K562 (cell line): ENCODE results near the gene ZNF502. TPM values are rescaled to one million over a fixed set of nuclear protein-coding genes. Genes with fewer than 3 reads are reported as not detected.
A peak's percentile ranks its signal among the peaks of the same experiment; 100 is the strongest.

Experiments
- ATF7 ChIP-seq: fragments of 450-650 bp; IDR thresholded peaks from 2 replicates; pipeline ENCODE4 v1.7.1; 2014; ENCODE audit warnings: mild to moderate bottlenecking, moderate library complexity
- EP400 ChIP-seq: fragments of 450-650 bp; IDR thresholded peaks from 2 replicates; pipeline ENCODE4 v1.6.1; 2017; ENCODE audit warnings: antibody characterized with exemption, mild to moderate bottlenecking, moderate library complexity
- FOXJ3 ChIP-seq: sonication (generic); formaldehyde crosslinking; IDR thresholded peaks from 2 replicates; pipeline ENCODE4 v1.4.0; 2020; ENCODE audit warnings: mild to moderate bottlenecking, missing genetic modification reagents
- GTF2E2 ChIP-seq: fragments of 200-800 bp; sonication (Bioruptor generic); IDR thresholded peaks from 2 replicates; pipeline ENCODE4 v1.6.1; 2016; ENCODE audit warnings: missing genetic modification characterization, missing compliant biosample characterization
- HDAC8 ChIP-seq: fragments of 450-650 bp; IDR thresholded peaks from 2 replicates; pipeline ENCODE4 v1.6.1; 2016; ENCODE audit warnings: mild to moderate bottlenecking, missing genetic modification characterization, moderate library complexity, missing compliant biosample characterization
- MBD2 ChIP-seq: sonication (generic); IDR thresholded peaks from 2 replicates; pipeline ENCODE4 v1.6.1; 2016; ENCODE audit warnings: low read depth, borderline replicate concordance
- MECOM ChIP-seq: fragments of 250-450 bp; sonication (Bioruptor Pico); IDR thresholded peaks from 2 replicates; pipeline ENCODE4 v1.8.0; 2022; ENCODE audit warnings: inconsistent platforms
- NCOA2 ChIP-seq, 2 experiments: fragments of 450-650 bp; IDR thresholded peaks; 2 replicates each; pipeline ENCODE4 v1.6.1; 2018; ENCODE audit warnings: mild to moderate bottlenecking in 2 of 2, moderate library complexity in 1 of 2; ENCODE audit not compliant: partially characterized antibody in 2 of 2
- NFE2 ChIP-seq: IDR thresholded peaks from 2 replicates; pipeline ENCODE4 v1.6.1; 2014; ENCODE audit warnings: antibody characterized with exemption, low read depth
- NFIX ChIP-seq: fragments of 250-450 bp; sonication (Bioruptor Pico); IDR thresholded peaks from 2 replicates; pipeline ENCODE4 v1.4.0; 2020; ENCODE audit warnings: low read depth, mild to moderate bottlenecking, moderate library complexity
- POLR2B ChIP-seq: fragments of 450-650 bp; IDR thresholded peaks from 2 replicates; pipeline ENCODE4 v1.6.1; 2018; ENCODE audit warnings: low read depth; ENCODE audit not compliant: partially characterized antibody
- SMAD4 ChIP-seq: fragments of 250-450 bp; sonication (Bioruptor Pico); conservative IDR thresholded peaks from 2 replicates; pipeline ENCODE4 v1.8.0; 2021; ENCODE audit warnings: inconsistent platforms, mild to moderate bottlenecking, moderate library complexity
- ZBED1 ChIP-seq: IDR thresholded peaks from 2 replicates; pipeline ENCODE4 v1.6.1; 2014
- ZNF24 ChIP-seq: fragments of 450-650 bp; IDR thresholded peaks from 2 replicates; pipeline ENCODE4 v1.6.1; 2016
- ZNF263 ChIP-seq: sonication (generic); formaldehyde crosslinking; IDR thresholded peaks from 2 replicates; pipeline ENCODE4 v1.8.0; 2022; ENCODE audit warnings: mild to moderate bottlenecking, missing genetic modification reagents, borderline replicate concordance
- ZNF780A ChIP-seq: fragments of 250-450 bp; sonication (Bioruptor Pico); IDR thresholded peaks from 2 replicates; pipeline ENCODE4 v1.5.0; 2021; ENCODE audit warnings: mild to moderate bottlenecking
- polyA plus RNA-seq, 8 experiments: library from polyadenylated mRNA; depleted of rRNA in 4 of 8; stranded (reverse) in 5 of 8; unstranded in 3 of 8; fragments of >200 nt; fragmentation: Nextera tagmentation in 2 of 8; fragmentation: Illumina TruSeq in 1 of 8; extraction: Ambion mirVana in 2 of 8; extraction: Trizol in 1 of 8; gene quantifications; 2 replicates each; pipeline versions ENCODE4 v1.2.1 to v1.2.3, GENCODE V29; 2011 to 2014; ENCODE audit warnings: inconsistent platforms in 1 of 8, missing spikeins in 1 of 8
- total RNA-seq, 7 experiments: library from RNA; depleted of rRNA in 6 of 7; stranded (reverse); fragments of >200 nt in 6 of 7; fragmentation: Illumina TruSeq in 2 of 7; extraction: Trizol in 2 of 7; gene quantifications; 2 replicates each; pipeline versions ENCODE4 v1.2.1 to v1.2.3, GENCODE V29; 2011 to 2021; ENCODE audit warnings: low replicate concordance in 1 of 7
- TF ChIP-seq, protein P1 (sequence below), 2 experiments: IDR thresholded peaks; 2 replicates each; pipeline ENCODE4 v1.6.1; 2011; ENCODE audit warnings: borderline replicate concordance in 1 of 2, control low read depth in 1 of 2, low read depth in 1 of 2, low read length in 1 of 2, mild to moderate bottlenecking in 1 of 2, mixed read lengths in 1 of 2, moderate library complexity in 1 of 2; ENCODE audit not compliant: insufficient read depth in 1 of 2, insufficient read length in 1 of 2, poor library complexity in 1 of 2, severe bottlenecking in 1 of 2; ENCODE audit errors: extremely low read depth in 1 of 2
- TF ChIP-seq, protein P2 (sequence below): sonication (generic); formaldehyde crosslinking; IDR thresholded peaks from 2 replicates; pipeline ENCODE4 v1.8.0; 2022; ENCODE audit warnings: mild to moderate bottlenecking, missing genetic modification reagents
- TF ChIP-seq, protein P3 (sequence below), 2 experiments: fragments of 450-650 bp in 1 of 2; sonication (generic) in 1 of 2; formaldehyde crosslinking; conservative IDR thresholded peaks; 2 replicates each; pipeline versions ENCODE4 v1.4.0 to v1.8.1; 2020 to 2022; ENCODE audit warnings: mild to moderate bottlenecking in 1 of 2, missing genetic modification reagents in 1 of 2
- TF ChIP-seq, protein P4 (sequence below): fragments of 200-400 bp; formaldehyde crosslinking; IDR thresholded peaks from 2 replicates; pipeline ENCODE4 v1.6.1; 2017; ENCODE audit warnings: mild to moderate bottlenecking, low read depth, low read length, moderate library complexity

Gene ZNF502
- total and polyA plus RNA-seq, 9 of the 15 experiments (the other 6 are each of a cell fraction or from before 2014, with no cell fraction given) = 0.38 to 0.98 (median 0.67) TPM

DNA sequence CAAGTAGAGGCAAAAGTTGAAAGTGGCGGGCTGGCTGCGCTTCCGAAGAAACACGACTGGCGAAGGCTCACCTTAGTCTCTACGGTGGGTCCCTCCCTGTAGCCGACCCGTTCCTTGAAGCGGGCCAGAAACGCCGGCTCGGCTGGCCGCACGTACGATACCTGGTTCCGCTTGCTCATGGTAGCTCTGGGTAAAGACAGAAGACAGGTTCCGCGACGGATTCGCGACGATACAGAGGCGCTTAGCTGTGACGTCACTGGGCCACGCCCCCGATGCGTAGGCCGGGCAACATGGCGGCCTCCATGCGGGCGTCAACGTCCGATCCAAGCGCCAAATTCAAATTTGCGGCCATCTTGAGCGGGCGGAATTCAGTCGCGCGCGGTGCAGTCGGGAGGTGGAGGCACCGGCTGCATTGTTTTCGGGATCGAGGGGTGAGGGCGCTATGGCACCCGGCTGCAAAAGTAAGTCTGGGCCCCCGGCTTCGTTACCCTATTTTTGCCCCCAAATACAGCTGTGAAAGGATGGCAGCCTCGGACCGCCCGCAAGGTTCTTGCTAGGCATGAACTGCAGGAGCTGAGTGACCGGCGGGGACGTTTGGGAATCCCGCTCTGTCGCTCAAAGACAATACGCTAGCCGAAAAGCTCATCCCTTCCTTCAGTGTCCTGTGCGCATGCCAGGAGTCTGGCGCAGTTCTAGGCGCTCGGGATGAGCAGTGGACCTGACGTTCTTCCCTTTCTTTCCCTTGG is 49.1 kb downstream of the ZNF502 start, which contains the start of the genes KIAA1143 and KIF15 (continued):
- TF ChIP-seq, protein P1, sequence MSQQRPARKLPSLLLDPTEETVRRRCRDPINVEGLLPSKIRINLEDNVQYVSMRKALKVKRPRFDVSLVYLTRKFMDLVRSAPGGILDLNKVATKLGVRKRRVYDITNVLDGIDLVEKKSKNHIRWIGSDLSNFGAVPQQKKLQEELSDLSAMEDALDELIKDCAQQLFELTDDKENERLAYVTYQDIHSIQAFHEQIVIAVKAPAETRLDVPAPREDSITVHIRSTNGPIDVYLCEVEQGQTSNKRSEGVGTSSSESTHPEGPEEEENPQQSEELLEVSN (IDR thresholded peaks at IDR 0.05; ENCODE audit: borderline replicate concordance in 1 of 2, extremely low read depth in 1 of 2, insufficient read depth in 1 of 2, insufficient read length in 1 of 2, low read depth in 1 of 2, low read length in 1 of 2, poor library complexity in 1 of 2, severe bottlenecking in 1 of 2) = peak; percentile 89 to 92
- TF ChIP-seq ZNF780A (CRISPR knock-in tag) = no peak
- TF ChIP-seq ZBED1 = peak; percentile 43; the same call in 1 of the 2 replicates
- TF ChIP-seq ZNF263 (CRISPR knock-in tag) = peak; percentile 61; the same call in 1 of the 2 replicates
- TF ChIP-seq, protein P2, sequence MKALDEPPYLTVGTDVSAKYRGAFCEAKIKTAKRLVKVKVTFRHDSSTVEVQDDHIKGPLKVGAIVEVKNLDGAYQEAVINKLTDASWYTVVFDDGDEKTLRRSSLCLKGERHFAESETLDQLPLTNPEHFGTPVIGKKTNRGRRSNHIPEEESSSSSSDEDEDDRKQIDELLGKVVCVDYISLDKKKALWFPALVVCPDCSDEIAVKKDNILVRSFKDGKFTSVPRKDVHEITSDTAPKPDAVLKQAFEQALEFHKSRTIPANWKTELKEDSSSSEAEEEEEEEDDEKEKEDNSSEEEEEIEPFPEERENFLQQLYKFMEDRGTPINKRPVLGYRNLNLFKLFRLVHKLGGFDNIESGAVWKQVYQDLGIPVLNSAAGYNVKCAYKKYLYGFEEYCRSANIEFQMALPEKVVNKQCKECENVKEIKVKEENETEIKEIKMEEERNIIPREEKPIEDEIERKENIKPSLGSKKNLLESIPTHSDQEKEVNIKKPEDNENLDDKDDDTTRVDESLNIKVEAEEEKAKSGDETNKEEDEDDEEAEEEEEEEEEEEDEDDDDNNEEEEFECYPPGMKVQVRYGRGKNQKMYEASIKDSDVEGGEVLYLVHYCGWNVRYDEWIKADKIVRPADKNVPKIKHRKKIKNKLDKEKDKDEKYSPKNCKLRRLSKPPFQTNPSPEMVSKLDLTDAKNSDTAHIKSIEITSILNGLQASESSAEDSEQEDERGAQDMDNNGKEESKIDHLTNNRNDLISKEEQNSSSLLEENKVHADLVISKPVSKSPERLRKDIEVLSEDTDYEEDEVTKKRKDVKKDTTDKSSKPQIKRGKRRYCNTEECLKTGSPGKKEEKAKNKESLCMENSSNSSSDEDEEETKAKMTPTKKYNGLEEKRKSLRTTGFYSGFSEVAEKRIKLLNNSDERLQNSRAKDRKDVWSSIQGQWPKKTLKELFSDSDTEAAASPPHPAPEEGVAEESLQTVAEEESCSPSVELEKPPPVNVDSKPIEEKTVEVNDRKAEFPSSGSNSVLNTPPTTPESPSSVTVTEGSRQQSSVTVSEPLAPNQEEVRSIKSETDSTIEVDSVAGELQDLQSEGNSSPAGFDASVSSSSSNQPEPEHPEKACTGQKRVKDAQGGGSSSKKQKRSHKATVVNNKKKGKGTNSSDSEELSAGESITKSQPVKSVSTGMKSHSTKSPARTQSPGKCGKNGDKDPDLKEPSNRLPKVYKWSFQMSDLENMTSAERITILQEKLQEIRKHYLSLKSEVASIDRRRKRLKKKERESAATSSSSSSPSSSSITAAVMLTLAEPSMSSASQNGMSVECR (CRISPR knock-in tag) = peak; percentile 98
- TF ChIP-seq MBD2 = peak; percentile 88
- TF ChIP-seq FOXJ3 (CRISPR knock-in tag) = no peak
- TF ChIP-seq HDAC8 (tag) = no peak; the same call in 1 of the 2 replicates
- TF ChIP-seq POLR2B = peak; percentile 83
- TF ChIP-seq SMAD4 (CRISPR knock-in tag) = peak; percentile 75
- no peak for TF ChIP-seq MECOM (CRISPR knock-in tag)
- TF ChIP-seq, protein P3, sequence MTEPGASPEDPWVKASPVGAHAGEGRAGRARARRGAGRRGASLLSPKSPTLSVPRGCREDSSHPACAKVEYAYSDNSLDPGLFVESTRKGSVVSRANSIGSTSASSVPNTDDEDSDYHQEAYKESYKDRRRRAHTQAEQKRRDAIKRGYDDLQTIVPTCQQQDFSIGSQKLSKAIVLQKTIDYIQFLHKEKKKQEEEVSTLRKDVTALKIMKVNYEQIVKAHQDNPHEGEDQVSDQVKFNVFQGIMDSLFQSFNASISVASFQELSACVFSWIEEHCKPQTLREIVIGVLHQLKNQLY (CRISPR knock-in tag; conservative IDR thresholded peaks at IDR 0.05) = no peak
- peak; percentile 79; the same call in 1 of the 2 replicates for TF ChIP-seq GTF2E2
- no peak; the same call in 1 of the 2 replicates for TF ChIP-seq NFE2
- peak; percentile 99 for TF ChIP-seq EP400
- no peak for TF ChIP-seq NFIX (CRISPR knock-in tag)
- TF ChIP-seq NCOA2 (IDR thresholded peaks at IDR 0.05; ENCODE audit: partially characterized antibody in 2 of 2) = no peak
- peak; percentile 57; the same call in 1 of the 2 replicates for TF ChIP-seq ZNF24
- peak; percentile 98 for TF ChIP-seq ATF7
- TF ChIP-seq, protein P4, sequence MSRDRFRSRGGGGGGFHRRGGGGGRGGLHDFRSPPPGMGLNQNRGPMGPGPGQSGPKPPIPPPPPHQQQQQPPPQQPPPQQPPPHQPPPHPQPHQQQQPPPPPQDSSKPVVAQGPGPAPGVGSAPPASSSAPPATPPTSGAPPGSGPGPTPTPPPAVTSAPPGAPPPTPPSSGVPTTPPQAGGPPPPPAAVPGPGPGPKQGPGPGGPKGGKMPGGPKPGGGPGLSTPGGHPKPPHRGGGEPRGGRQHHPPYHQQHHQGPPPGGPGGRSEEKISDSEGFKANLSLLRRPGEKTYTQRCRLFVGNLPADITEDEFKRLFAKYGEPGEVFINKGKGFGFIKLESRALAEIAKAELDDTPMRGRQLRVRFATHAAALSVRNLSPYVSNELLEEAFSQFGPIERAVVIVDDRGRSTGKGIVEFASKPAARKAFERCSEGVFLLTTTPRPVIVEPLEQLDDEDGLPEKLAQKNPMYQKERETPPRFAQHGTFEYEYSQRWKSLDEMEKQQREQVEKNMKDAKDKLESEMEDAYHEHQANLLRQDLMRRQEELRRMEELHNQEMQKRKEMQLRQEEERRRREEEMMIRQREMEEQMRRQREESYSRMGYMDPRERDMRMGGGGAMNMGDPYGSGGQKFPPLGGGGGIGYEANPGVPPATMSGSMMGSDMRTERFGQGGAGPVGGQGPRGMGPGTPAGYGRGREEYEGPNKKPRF = no peak
